Fibroblast of gingiva (primary cell): ENCODE results near the gene OR1F1.
A peak's percentile ranks its signal among the peaks of the same experiment; 100 is the strongest.
"Not testable (repeated sequence)": the region's sequence is repeated elsewhere in the genome, so short reads cannot be mapped to it uniquely, and the experiment has no call there.

Experiments used
- DNase-seq: peaks from one replicate; pipeline ENCODE4 v3.0.0-alpha.2; 2011; ENCODE audit warnings: low read depth

OR1F1 gene

GRCh38 chr16:3150346-3151218, 37.4 kb upstream of the OR1F1 start:
- peak; percentile 93 for DNase-seq

GRCh38 chr16:3152027-3152276, 36.1 kb upstream of the OR1F1 start:
- no peak for DNase-seq

- peak; percentile 88 for DNase-seq
These were observed 35.6 kb upstream of the OR1F1 start for GRCh38 chr16:3152277-3152990.

- DNase-seq: no peak
These were observed 35.0 kb upstream of the OR1F1 start for GRCh38 chr16:3152991-3153368.

- DNase-seq: no peak
These were observed 32.8 kb upstream of the OR1F1 start for GRCh38 chr16:3155181-3155580.

- no peak for DNase-seq
These were observed 32.0 kb upstream of the OR1F1 start for GRCh38 chr16:3155972-3156371.

- DNase-seq: peak; percentile 94
These were observed 30.6 kb upstream of the OR1F1 start for GRCh38 chr16:3157229-3158025.

- no peak for DNase-seq
These were observed 29.9 kb upstream of the OR1F1 start for GRCh38 chr16:3158026-3158509.

- DNase-seq: peak; percentile 84
These were observed 29.3 kb upstream of the OR1F1 start for GRCh38 chr16:3158510-3159314.

- no peak for DNase-seq
These were observed 26.6 kb upstream of the OR1F1 start for GRCh38 chr16:3161235-3162018.

GRCh38 chr16:3164121-3164991, 23.6 kb upstream of the OR1F1 start:
- no peak for DNase-seq

GRCh38 chr16:3165111-3165822, 22.7 kb upstream of the OR1F1 start:
- DNase-seq: no peak

GRCh38 chr16:3166505-3166886, 21.5 kb upstream of the OR1F1 start:
- no peak for DNase-seq

- not testable (repeated sequence) for DNase-seq
These were observed 19.3 kb upstream of the OR1F1 start for GRCh38 chr16:3168729-3169128.

GRCh38 chr16:3170440-3171180, 17.4 kb upstream of the OR1F1 start:
- no peak for DNase-seq

- DNase-seq: no peak
These were observed 16.7 kb upstream of the OR1F1 start for GRCh38 chr16:3171181-3171854.

- DNase-seq: peak; percentile 69
These were observed 16.0 kb upstream of the OR1F1 start for GRCh38 chr16:3171855-3172593.
